NT2/D1 (cell line): ENCODE data around the gene SDCCAG8.

ENCODE experiments used
- YY1 ChIP-seq: IDR thresholded peaks from 2 replicates; pipeline ENCODE4 v1.6.1; 2011; ENCODE audit not compliant: insufficient read length, insufficient read depth
- ZNF274 ChIP-seq: IDR thresholded peaks from 2 replicates; pipeline ENCODE4 v1.6.1; 2011; ENCODE audit warnings: mild to moderate bottlenecking, low read depth, low read length

DNA sequence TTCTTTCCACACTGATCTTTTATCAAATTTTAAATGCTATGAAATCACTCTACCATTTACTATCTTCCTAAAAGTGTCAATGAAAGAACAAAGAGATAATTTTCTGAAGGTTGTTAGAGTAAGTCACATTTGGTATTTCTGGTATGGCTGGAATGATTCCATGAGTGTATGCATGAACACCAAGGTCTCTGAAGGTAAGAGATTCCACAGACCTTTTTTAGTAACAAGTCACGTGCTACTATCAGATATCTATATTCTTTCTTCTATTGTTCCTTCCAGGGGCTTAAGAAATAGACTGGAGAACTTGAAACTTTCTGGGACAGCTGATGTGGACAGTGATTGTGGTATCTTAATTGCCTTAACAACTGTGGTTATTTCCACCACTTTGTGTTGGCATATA lies 265.0 kb downstream of the SDCCAG8 start:
- TF ChIP-seq ZNF274 (no peak), YY1 (no peak)
